ENCODE measurements around the gene KCNC2.

- no peak for TF ChIP-seq POLR2A (IDR thresholded peaks at IDR 0.05; ENCODE audit: low read depth, low read length)
- no peak for TF ChIP-seq POLR2AphosphoS5 (IDR thresholded peaks at IDR 0.05; ENCODE audit: low read depth, low read length)
Observed at GRCh38 chr12:75042125-75042524, 167.5 kb downstream of the KCNC2 start.

All from GM12892 (cell line).